ENCODE results near the gene ZNF236.

DNA sequence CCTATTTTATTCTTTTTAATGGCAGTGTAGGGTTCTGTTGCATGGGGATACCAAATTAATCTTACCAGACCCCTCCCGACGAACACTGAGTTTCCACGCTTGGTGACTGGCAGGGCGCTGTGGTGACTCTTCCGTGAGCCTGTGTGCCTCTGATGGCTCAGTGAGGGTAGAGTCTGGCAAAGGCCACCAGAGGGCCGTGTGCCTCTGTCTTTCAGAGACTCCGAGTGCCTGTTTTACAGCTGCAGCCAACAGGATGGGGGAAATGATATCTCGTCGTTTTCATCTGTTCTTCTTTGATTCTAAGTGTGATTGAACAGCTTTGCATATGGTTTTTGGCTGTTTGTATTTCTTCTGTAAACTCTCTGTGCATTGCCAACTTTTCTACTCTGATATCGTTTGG, 99.8 kb downstream of the ZNF236 start:
- TF ChIP-seq EZH2 (IDR thresholded peaks at IDR 0.05; ENCODE audit: low read depth, low read length, severe bottlenecking) (no peak), SRF (IDR thresholded peaks at IDR 0.05; ENCODE audit: low read depth, low read length) (no peak), CHD2 (IDR thresholded peaks at IDR 0.05; ENCODE audit: low read length) (no peak), POLR2AphosphoS5 (IDR thresholded peaks at IDR 0.05; ENCODE audit: low read depth, low read length) (no peak)
- TF ChIP-seq, protein P1, sequence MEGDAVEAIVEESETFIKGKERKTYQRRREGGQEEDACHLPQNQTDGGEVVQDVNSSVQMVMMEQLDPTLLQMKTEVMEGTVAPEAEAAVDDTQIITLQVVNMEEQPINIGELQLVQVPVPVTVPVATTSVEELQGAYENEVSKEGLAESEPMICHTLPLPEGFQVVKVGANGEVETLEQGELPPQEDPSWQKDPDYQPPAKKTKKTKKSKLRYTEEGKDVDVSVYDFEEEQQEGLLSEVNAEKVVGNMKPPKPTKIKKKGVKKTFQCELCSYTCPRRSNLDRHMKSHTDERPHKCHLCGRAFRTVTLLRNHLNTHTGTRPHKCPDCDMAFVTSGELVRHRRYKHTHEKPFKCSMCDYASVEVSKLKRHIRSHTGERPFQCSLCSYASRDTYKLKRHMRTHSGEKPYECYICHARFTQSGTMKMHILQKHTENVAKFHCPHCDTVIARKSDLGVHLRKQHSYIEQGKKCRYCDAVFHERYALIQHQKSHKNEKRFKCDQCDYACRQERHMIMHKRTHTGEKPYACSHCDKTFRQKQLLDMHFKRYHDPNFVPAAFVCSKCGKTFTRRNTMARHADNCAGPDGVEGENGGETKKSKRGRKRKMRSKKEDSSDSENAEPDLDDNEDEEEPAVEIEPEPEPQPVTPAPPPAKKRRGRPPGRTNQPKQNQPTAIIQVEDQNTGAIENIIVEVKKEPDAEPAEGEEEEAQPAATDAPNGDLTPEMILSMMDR (IDR thresholded peaks at IDR 0.05; ENCODE audit: control extremely low read depth in 1 of 3, insufficient read depth in 1 of 3, low read depth in 1 of 3, low read length in 3 of 3), result peak; percentile 84 to 88 (median 86)

Measured in H1 (cell line).